Liver (tissue), 9 donors: Measurements from ENCODE around the gene RNF144B. TPM values are rescaled to one million over a fixed set of nuclear protein-coding genes. Genes with fewer than 3 reads are reported as not detected.

ENCODE experiments used
- DNase-seq: peaks from one replicate; pipeline ENCODE4 v3.0.0-alpha.2; 2017; ENCODE audit warnings: low spot score
- H3K27ac ChIP-seq, 2 donors: one replicate each; pipeline ENCODE4 v1.7.0; 2013; ENCODE audit warnings: inconsistent platforms in 2 of 2, low read length in 2 of 2, control low read depth in 1 of 2, low read depth in 1 of 2, mild to moderate bottlenecking in 1 of 2
- H3K27me3 ChIP-seq, 4 donors: one replicate each; pipeline versions ENCODE4 v1.6.1 to v1.7.0; 2013; ENCODE audit warnings: low read length in 3 of 4, inconsistent platforms in 1 of 4, mild to moderate bottlenecking in 1 of 4, moderate library complexity in 1 of 4; ENCODE audit not compliant: control insufficient read depth in 4 of 4, insufficient read depth in 4 of 4
- H3K36me3 ChIP-seq, 4 donors: one replicate each; pipeline versions ENCODE4 v1.6.1 to v1.7.0; 2013; ENCODE audit warnings: low read length in 3 of 4, mild to moderate bottlenecking in 3 of 4, low read depth in 1 of 4, moderate library complexity in 1 of 4; ENCODE audit not compliant: control insufficient read depth in 4 of 4, insufficient read depth in 3 of 4
- H3K4me1 ChIP-seq, 4 donors: one replicate each; pipeline versions ENCODE4 v1.6.1 to v1.7.0; 2013; ENCODE audit warnings: low read length in 3 of 4, mild to moderate bottlenecking in 3 of 4, moderate library complexity in 1 of 4; ENCODE audit not compliant: control insufficient read depth in 4 of 4, insufficient read depth in 4 of 4
- H3K4me3 ChIP-seq, 3 donors: one replicate each; pipeline versions ENCODE4 v1.6.1 to v1.7.0; 2013; ENCODE audit warnings: low read length in 3 of 3, control low read depth in 1 of 3, low read depth in 1 of 3, mild to moderate bottlenecking in 1 of 3
- H3K9ac ChIP-seq, 2 donors: one replicate each; pipeline ENCODE4 v1.7.0; 2013; ENCODE audit warnings: low read length in 2 of 2, mild to moderate bottlenecking in 2 of 2, moderate library complexity in 2 of 2, control low read depth in 1 of 2, low read depth in 1 of 2
- H3K9me3 ChIP-seq, 4 donors: one replicate each; pipeline versions ENCODE4 v1.6.1 to v1.7.0; 2013; ENCODE audit warnings: low read length in 3 of 4; ENCODE audit not compliant: control insufficient read depth in 4 of 4
- EGR1 ChIP-seq, 2 donors: IDR thresholded peaks; 2 replicates each; pipeline ENCODE4 v1.6.1; 2016 to 2018; ENCODE audit warnings: antibody characterized with exemption in 2 of 2, low read depth in 2 of 2
- FOXA1 ChIP-seq: IDR thresholded peaks from 2 replicates; pipeline ENCODE4 v1.6.1; 2016; ENCODE audit warnings: antibody characterized with exemption
- FOXA2 ChIP-seq: IDR thresholded peaks from 2 replicates; pipeline ENCODE4 v1.6.1; 2016; ENCODE audit warnings: antibody characterized with exemption
- GABPA ChIP-seq, 2 donors: IDR thresholded peaks in 1 of 2; conservative IDR thresholded peaks in 1 of 2; 2 replicates each; pipeline ENCODE4 v1.6.1; 2016; ENCODE audit warnings: antibody characterized with exemption in 2 of 2, mild to moderate bottlenecking in 1 of 2, moderate library complexity in 1 of 2
- HNF4A ChIP-seq, 2 donors: conservative IDR thresholded peaks; 2 replicates each; pipeline ENCODE4 v1.6.1; 2016; ENCODE audit warnings: antibody characterized with exemption in 2 of 2, mild to moderate bottlenecking in 2 of 2
- HNF4G ChIP-seq: IDR thresholded peaks from 2 replicates; pipeline ENCODE4 v1.6.1; 2016; ENCODE audit warnings: antibody characterized with exemption
- NR2F2 ChIP-seq: IDR thresholded peaks from 2 replicates; pipeline ENCODE4 v1.6.1; 2016; ENCODE audit warnings: antibody characterized with exemption
- RXRA ChIP-seq, 2 donors: IDR thresholded peaks; 2 replicates each; pipeline ENCODE4 v1.6.1; 2017 to 2018; ENCODE audit warnings: antibody characterized with exemption in 2 of 2, mild to moderate bottlenecking in 1 of 2
- SP1 ChIP-seq: IDR thresholded peaks from 2 replicates; pipeline ENCODE4 v1.6.1; 2018; ENCODE audit warnings: antibody characterized with exemption, mild to moderate bottlenecking
- TAF1 ChIP-seq: conservative IDR thresholded peaks from 2 replicates; pipeline ENCODE4 v1.6.1; 2016; ENCODE audit warnings: antibody characterized with exemption, mild to moderate bottlenecking
- YY1 ChIP-seq: IDR thresholded peaks from 2 replicates; pipeline ENCODE4 v1.6.1; 2016; ENCODE audit warnings: antibody characterized with exemption, mild to moderate bottlenecking
- whole genome bisulfite sequencing: extraction: QIAGEN DNeasy Blood & Tissue Kit; methylation state at CpG from one replicate; pipeline ENCODE4 v1.1.7; 2013; 5-methylcytosine and 5-hydroxymethylcytosine counted together
- polyA plus RNA-seq, 2 donors: library from polyadenylated mRNA; stranded (reverse) in 1 of 2; unstranded in 1 of 2; fragments of 200-250 nt in 1 of 2; fragments of >200 nt in 1 of 2; fragmentation: Nextera tagmentation in 1 of 2; extraction: Ambion mirVana in 1 of 2; gene quantifications; one replicate each; pipeline versions ENCODE4 v1.2.1 to v1.2.3, GENCODE V29; 2013 to 2015
- total RNA-seq, 2 donors: library from RNA; depleted of rRNA; stranded (reverse); fragments of >200 nt; gene quantifications; one replicate each; pipeline ENCODE4 v1.2.3, GENCODE V29; 2014
- TF ChIP-seq, protein P1 (sequence below): IDR thresholded peaks from 2 replicates; pipeline ENCODE4 v1.6.1; 2016; ENCODE audit warnings: antibody characterized with exemption, mild to moderate bottlenecking
- TF ChIP-seq, protein P2 (sequence below): IDR thresholded peaks from 2 replicates; pipeline ENCODE4 v1.6.1; 2016; ENCODE audit warnings: antibody characterized with exemption
- TF ChIP-seq, protein P3 (sequence below): IDR thresholded peaks from 2 replicates; pipeline ENCODE4 v1.6.1; 2016; ENCODE audit warnings: antibody characterized with exemption
- TF ChIP-seq, protein P4 (sequence below): fragments of 150-350 bp; IDR thresholded peaks from 2 replicates; pipeline ENCODE4 v1.5.1; 2017; ENCODE audit warnings: improper control_type of control experiment, low read depth, low read length; ENCODE audit not compliant: missing input control
- TF ChIP-seq, protein P5 (sequence below): IDR thresholded peaks from 2 replicates; pipeline ENCODE4 v1.6.1; 2016; ENCODE audit warnings: antibody characterized with exemption
- donor health status: healthy.
- donor health status: healthy.
- donor health status: healthy.
- donor health status: healthy.
- donor health status: healthy.

The RNF144B gene
- total and polyA plus RNA-seq, 4 donors, result 3.0 to 15.1 (median 7.6) TPM

DNA sequence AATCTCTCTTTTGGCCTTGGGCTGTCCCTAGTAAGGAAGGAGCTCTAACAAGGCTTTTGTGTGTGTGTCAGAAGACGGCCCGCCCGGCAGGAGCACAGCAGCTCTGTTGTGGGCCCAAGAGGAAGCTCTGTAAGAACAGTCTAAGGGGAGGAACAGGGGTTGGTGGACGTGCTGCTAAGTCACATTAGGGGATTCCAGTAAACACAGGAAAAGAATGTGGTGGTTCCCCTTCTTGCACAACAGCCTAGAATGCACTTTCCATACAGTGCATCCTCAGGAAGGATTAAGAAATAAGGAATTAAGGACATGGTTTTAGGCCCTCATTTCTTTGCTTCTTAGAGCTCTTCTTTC lies 114.5 kb downstream of the RNF144B start:
- TF ChIP-seq, protein P1, sequence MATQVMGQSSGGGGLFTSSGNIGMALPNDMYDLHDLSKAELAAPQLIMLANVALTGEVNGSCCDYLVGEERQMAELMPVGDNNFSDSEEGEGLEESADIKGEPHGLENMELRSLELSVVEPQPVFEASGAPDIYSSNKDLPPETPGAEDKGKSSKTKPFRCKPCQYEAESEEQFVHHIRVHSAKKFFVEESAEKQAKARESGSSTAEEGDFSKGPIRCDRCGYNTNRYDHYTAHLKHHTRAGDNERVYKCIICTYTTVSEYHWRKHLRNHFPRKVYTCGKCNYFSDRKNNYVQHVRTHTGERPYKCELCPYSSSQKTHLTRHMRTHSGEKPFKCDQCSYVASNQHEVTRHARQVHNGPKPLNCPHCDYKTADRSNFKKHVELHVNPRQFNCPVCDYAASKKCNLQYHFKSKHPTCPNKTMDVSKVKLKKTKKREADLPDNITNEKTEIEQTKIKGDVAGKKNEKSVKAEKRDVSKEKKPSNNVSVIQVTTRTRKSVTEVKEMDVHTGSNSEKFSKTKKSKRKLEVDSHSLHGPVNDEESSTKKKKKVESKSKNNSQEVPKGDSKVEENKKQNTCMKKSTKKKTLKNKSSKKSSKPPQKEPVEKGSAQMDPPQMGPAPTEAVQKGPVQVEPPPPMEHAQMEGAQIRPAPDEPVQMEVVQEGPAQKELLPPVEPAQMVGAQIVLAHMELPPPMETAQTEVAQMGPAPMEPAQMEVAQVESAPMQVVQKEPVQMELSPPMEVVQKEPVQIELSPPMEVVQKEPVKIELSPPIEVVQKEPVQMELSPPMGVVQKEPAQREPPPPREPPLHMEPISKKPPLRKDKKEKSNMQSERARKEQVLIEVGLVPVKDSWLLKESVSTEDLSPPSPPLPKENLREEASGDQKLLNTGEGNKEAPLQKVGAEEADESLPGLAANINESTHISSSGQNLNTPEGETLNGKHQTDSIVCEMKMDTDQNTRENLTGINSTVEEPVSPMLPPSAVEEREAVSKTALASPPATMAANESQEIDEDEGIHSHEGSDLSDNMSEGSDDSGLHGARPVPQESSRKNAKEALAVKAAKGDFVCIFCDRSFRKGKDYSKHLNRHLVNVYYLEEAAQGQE, result no peak
- no peak for TF ChIP-seq TAF1
- TF ChIP-seq EGR1 (IDR thresholded peaks at IDR 0.05; ENCODE audit: low read depth in 2 of 2), result no peak
- TF ChIP-seq, protein P2, sequence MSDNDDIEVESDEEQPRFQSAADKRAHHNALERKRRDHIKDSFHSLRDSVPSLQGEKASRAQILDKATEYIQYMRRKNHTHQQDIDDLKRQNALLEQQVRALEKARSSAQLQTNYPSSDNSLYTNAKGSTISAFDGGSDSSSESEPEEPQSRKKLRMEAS, result no peak
- no peak for TF ChIP-seq FOXA2
- no peak for TF ChIP-seq HNF4G
- no peak for TF ChIP-seq FOXA1
- TF ChIP-seq RXRA (IDR thresholded peaks at IDR 0.05), result no peak
- no peak for TF ChIP-seq HNF4A (conservative IDR thresholded peaks at IDR 0.05)
- no peak for TF ChIP-seq SP1
- TF ChIP-seq, protein P3, sequence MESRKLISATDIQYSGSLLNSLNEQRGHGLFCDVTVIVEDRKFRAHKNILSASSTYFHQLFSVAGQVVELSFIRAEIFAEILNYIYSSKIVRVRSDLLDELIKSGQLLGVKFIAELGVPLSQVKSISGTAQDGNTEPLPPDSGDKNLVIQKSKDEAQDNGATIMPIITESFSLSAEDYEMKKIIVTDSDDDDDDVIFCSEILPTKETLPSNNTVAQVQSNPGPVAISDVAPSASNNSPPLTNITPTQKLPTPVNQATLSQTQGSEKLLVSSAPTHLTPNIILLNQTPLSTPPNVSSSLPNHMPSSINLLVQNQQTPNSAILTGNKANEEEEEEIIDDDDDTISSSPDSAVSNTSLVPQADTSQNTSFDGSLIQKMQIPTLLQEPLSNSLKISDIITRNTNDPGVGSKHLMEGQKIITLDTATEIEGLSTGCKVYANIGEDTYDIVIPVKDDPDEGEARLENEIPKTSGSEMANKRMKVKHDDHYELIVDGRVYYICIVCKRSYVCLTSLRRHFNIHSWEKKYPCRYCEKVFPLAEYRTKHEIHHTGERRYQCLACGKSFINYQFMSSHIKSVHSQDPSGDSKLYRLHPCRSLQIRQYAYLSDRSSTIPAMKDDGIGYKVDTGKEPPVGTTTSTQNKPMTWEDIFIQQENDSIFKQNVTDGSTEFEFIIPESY, result no peak
- no peak for TF ChIP-seq GABPA (IDR thresholded peaks at IDR 0.05 in 1 of 2, conservative IDR thresholded peaks at IDR 0.05 in 1 of 2)
- TF ChIP-seq, protein P4, sequence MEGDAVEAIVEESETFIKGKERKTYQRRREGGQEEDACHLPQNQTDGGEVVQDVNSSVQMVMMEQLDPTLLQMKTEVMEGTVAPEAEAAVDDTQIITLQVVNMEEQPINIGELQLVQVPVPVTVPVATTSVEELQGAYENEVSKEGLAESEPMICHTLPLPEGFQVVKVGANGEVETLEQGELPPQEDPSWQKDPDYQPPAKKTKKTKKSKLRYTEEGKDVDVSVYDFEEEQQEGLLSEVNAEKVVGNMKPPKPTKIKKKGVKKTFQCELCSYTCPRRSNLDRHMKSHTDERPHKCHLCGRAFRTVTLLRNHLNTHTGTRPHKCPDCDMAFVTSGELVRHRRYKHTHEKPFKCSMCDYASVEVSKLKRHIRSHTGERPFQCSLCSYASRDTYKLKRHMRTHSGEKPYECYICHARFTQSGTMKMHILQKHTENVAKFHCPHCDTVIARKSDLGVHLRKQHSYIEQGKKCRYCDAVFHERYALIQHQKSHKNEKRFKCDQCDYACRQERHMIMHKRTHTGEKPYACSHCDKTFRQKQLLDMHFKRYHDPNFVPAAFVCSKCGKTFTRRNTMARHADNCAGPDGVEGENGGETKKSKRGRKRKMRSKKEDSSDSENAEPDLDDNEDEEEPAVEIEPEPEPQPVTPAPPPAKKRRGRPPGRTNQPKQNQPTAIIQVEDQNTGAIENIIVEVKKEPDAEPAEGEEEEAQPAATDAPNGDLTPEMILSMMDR, result no peak
- no peak for TF ChIP-seq YY1
- no peak for TF ChIP-seq NR2F2
- Histone ChIP-seq H3K27ac (no peak overlapping the region), H3K4me1 (peaks cover 0 to 8% (median 4%) of the 10 kb centered on the region in 4 donors), H3K27me3 (no peaks in the 10 kb centered on the region), H3K9ac (no peak overlapping the region), H3K4me3 (no peak overlapping the region), H3K36me3 (no peaks in the 10 kb centered on the region), H3K9me3 (no peaks in the 10 kb centered on the region)
- WGBS, result 75% methylated on average over 4 of the region's 4 CpGs
- no peak for DNase-seq

DNA sequence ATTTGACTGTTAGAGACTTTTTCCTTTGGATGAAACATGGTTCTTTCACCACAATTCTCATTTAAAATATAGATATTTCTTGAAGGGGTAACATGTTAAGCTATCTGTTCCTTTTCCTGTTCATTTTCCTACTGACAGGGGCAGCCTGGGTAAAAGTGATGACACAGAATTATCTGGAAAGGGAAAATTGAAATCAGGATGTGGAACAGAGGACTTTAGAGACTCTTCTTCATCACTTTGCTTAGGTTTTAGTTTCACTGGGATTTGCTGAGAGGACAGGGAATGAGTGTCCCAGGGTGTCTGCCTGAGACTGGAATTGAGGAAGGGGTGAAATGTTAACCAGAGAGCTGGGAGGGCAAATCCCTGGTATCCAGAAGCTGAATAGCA lies 116.0 kb downstream of the RNF144B start:
- H3K36me3 ChIP-seq, result no peaks in the 10 kb centered on the region
- TF ChIP-seq, protein P2, result no peak
- TF ChIP-seq RXRA (IDR thresholded peaks at IDR 0.05), result no peak
- TF ChIP-seq EGR1 (IDR thresholded peaks at IDR 0.05; ENCODE audit: low read depth in 2 of 2), result no peak
- TF ChIP-seq, protein P5, sequence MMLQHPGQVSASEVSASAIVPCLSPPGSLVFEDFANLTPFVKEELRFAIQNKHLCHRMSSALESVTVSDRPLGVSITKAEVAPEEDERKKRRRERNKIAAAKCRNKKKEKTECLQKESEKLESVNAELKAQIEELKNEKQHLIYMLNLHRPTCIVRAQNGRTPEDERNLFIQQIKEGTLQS, result no peak
- H3K27me3 ChIP-seq, result no peaks in the 10 kb centered on the region
- no peaks in the 10 kb centered on the region for H3K9me3 ChIP-seq
- peak overlapping the region; percentile 24 to 77 for H3K9ac ChIP-seq
- H3K27ac ChIP-seq, result peak overlapping the region; percentile 71 to 88
- no peak for DNase-seq
- H3K4me3 ChIP-seq, result peak overlapping the region in 2 of 3 donors; percentile 66 to 69
- H3K4me1 ChIP-seq, result peaks cover 0 to 8% (median 4%) of the 10 kb centered on the region in 4 donors
